HFFc6 (cell line): ENCODE results near the gene BRPF3. TPM values are rescaled to one million over a fixed set of nuclear protein-coding genes. Genes with fewer than 3 reads are reported as not detected.

Experiments used
- DNase-seq: peaks from one replicate; pipeline ENCODE4 v3.0.0-alpha.2; 2018
- H3K27ac Mint-ChIP-seq: 2 replicates; pipeline ENCODE4 v1.8.0; 2020; ENCODE audit warnings: mild to moderate bottlenecking, mixed read lengths
- H3K27me3 Mint-ChIP-seq: 2 replicates; pipeline ENCODE4 v1.8.0; 2021; ENCODE audit warnings: mild to moderate bottlenecking, moderate library complexity, mixed read lengths; ENCODE audit not compliant: insufficient read depth
- H3K36me3 Mint-ChIP-seq: 2 replicates; pipeline ENCODE4 v1.8.0; 2021; ENCODE audit warnings: low read depth, mixed read lengths
- H3K4me1 Mint-ChIP-seq: 2 replicates; pipeline ENCODE4 v1.8.0; 2020; ENCODE audit warnings: low read depth, mixed read lengths
- H3K4me3 Mint-ChIP-seq: 2 replicates; pipeline ENCODE4 v1.8.0; 2020; ENCODE audit warnings: mild to moderate bottlenecking, moderate library complexity, mixed read lengths
- H3K9me3 Mint-ChIP-seq: 2 replicates; pipeline ENCODE4 v1.8.0; 2020; ENCODE audit warnings: mild to moderate bottlenecking, mixed read lengths
- total RNA-seq, 6 experiments: library from RNA; stranded (reverse); fragmentation: NEBNext Ultra II Directional; extraction: Animal tissue kit (Norgen Biotek cat#: 25700); gene quantifications; 2 replicates in 1 of 6; 3 replicates in 5 of 6; pipeline ENCODE4 v1.2.3, GENCODE V29; 2021
- TF ChIP-seq, protein P1 (sequence below): fragments of 200-600 bp; sonication (generic); IDR thresholded peaks from 2 replicates; pipeline ENCODE4 v1.5.0; 2021; ENCODE audit warnings: antibody characterized with exemption, mild to moderate bottlenecking

BRPF3 gene
- total RNA-seq, 6 experiments from 2014 or later: 26.5 to 32.4 (median 28.9) TPM

DNA sequence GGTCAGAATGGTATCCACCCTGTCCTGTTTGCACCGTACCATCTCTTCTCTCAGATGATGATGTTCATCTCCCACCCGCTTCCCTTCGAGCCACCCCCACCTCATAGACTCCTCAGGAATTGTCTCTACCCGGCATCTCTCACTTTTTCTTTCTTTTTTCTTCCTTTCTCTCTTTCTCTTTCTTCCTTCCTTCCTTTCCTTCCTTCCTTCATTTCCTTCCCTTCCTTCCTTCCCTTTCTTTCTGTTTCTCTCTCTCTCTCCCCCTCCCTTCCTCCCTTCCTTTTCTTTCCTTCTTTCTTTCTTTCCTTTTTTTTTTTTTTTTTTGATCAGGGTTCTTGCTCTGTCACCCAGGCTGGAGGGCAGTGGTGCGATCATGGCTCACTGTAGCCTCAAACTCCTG is 45.6 kb downstream of the BRPF3 start:
- TF ChIP-seq, protein P1, sequence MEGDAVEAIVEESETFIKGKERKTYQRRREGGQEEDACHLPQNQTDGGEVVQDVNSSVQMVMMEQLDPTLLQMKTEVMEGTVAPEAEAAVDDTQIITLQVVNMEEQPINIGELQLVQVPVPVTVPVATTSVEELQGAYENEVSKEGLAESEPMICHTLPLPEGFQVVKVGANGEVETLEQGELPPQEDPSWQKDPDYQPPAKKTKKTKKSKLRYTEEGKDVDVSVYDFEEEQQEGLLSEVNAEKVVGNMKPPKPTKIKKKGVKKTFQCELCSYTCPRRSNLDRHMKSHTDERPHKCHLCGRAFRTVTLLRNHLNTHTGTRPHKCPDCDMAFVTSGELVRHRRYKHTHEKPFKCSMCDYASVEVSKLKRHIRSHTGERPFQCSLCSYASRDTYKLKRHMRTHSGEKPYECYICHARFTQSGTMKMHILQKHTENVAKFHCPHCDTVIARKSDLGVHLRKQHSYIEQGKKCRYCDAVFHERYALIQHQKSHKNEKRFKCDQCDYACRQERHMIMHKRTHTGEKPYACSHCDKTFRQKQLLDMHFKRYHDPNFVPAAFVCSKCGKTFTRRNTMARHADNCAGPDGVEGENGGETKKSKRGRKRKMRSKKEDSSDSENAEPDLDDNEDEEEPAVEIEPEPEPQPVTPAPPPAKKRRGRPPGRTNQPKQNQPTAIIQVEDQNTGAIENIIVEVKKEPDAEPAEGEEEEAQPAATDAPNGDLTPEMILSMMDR: no peak
- Mint-ChIP-seq H3K4me3 (no peak overlapping the region), H3K9me3 (no peaks in the 10 kb centered on the region), H3K27me3 (peaks cover 2% of the 10 kb centered on the region; the same call in 1 of the 2 replicates), H3K36me3 (no peaks in the 10 kb centered on the region), H3K27ac (no peak overlapping the region), H3K4me1 (peaks cover 21% of the 10 kb centered on the region)
- no peak for DNase-seq

DNA sequence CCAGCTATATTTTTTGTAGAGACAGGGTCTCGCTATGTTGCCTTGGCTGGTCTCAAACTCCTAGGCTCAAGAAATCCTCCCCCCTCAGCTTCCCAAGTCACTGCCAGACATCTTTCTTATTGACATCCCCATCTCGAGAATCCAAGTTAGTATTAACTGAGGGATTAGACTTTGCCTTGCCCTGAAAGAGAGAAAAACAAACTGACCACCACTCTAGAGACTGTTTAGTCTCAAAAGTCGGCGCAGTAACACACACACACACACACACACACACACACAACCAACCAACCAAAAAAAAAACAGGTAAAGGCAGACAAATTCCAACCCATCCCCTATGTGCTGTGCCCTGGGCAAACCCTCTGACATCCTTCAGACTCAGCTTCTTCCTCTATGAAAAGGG is 46.1 kb downstream of the BRPF3 start:
- no peak for DNase-seq
- Mint-ChIP-seq H3K36me3 (no peaks in the 10 kb centered on the region), H3K4me1 (peaks cover 25% of the 10 kb centered on the region), H3K27ac (no peak overlapping the region), H3K4me3 (no peak overlapping the region), H3K9me3 (no peaks in the 10 kb centered on the region), H3K27me3 (peaks cover 2% of the 10 kb centered on the region; the same call in 1 of the 2 replicates)
- TF ChIP-seq, protein P1: no peak

DNA sequence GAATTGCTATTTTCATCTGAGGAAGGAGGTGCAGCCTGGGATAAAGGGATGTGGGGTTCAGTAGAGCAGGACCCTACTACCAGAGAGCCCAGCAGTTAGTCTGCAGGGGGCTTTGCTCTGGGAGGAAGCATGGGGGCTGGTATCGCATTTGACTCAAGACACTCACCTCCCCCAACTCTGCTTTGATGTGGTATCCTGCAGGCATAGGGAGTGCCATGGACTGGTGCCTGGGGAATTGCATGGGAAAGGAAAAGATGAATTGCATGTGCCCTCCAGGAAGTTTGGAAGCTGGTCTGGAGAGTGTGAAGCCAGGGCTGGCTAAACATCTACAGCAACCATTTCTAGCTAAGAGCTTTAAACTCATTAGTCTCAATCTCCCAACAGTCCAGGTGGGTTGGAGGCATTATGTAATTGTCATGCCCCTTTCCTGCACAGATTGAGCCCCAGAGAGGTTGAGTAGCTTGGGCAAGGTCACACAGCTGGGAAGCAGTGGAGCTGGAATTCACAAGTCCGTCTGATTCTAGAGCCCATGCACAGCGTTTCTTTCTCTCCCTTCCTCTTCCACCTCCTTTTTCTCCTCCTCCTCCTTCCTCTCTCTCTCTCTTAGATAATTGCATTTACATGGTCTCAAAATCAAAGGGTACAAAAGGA is 47.1 kb downstream of the BRPF3 start:
- H3K36me3 Mint-ChIP-seq: no peaks in the 10 kb centered on the region
- no peak for DNase-seq
- TF ChIP-seq, protein P1: no peak
- peaks cover 36% of the 10 kb centered on the region for H3K4me1 Mint-ChIP-seq
- H3K9me3 Mint-ChIP-seq: no peaks in the 10 kb centered on the region
- no peak overlapping the region for H3K27ac Mint-ChIP-seq
- peaks cover 2% of the 10 kb centered on the region; the same call in 1 of the 2 replicates for H3K27me3 Mint-ChIP-seq
- no peak overlapping the region for H3K4me3 Mint-ChIP-seq

DNA sequence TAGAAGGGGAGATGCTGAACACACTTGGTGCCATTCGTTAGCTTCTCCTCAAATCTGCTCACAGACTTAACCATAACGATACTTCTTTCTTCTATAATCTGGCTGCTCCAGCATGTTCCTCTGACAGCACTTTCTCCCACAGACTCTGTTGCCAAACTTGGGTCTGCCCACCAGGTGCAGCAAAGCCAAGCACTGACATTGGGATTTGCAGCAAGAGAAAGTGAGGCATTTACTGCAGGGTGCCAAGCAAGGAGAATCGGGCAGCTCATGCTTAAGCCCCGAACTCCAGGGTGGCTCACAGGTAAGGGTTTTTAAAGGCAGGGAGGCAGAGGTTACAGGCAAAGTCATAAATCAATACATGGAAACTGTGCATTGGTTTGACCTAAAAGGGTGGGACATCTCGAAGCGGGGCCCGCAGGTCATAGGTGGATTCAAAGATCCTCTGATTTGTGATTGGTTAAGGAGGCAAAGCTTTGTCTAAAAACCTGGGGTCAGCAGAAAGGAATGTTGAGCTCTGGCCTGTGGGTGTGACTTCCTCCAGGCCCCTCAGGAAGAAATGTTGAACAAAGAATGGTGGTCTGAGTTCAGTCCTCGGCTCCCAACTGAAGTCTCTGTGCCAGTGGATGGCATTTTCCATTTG is 48.2 kb downstream of the BRPF3 start:
- no peak overlapping the region for H3K27ac Mint-ChIP-seq

DNA sequence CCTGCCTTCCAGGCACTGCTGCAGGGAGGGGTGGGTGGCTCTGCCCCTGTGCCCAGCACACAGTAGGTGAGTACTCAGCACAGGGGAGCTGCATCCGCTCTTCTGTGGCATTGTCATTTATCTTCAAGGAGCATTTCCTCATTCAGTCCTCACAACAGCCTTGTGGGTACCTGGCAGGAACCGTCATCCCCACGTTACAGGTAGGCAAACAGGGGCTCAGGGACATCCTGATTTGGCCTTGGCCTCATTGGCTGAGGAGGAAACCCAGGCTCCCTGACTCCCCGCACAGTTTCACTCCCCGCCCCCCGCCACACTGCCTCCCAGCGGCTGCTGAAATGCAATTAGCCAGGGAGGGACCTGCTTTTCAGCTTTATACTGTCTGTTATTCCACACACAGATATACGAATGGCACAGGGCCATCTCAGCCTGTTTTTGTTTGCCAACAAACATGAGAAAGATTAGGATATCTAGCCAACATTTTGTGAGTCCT is 49.1 kb downstream of the BRPF3 start:
- Mint-ChIP-seq H3K27ac (no peak overlapping the region), H3K36me3 (no peaks in the 10 kb centered on the region), H3K9me3 (no peaks in the 10 kb centered on the region), H3K27me3 (peaks cover 2% of the 10 kb centered on the region; the same call in 1 of the 2 replicates), H3K4me3 (no peak overlapping the region), H3K4me1 (peaks cover 55% of the 10 kb centered on the region)
- TF ChIP-seq, protein P1: no peak
- DNase-seq: no peak

More for the DNA sequence above, 48.2 kb downstream of the BRPF3 start:
- H3K36me3 Mint-ChIP-seq: no peaks in the 10 kb centered on the region
- no peaks in the 10 kb centered on the region for H3K9me3 Mint-ChIP-seq
- TF ChIP-seq, protein P1: no peak
- peaks cover 47% of the 10 kb centered on the region for H3K4me1 Mint-ChIP-seq
- no peak overlapping the region for H3K4me3 Mint-ChIP-seq
- no peak for DNase-seq
- H3K27me3 Mint-ChIP-seq: peaks cover 2% of the 10 kb centered on the region; the same call in 1 of the 2 replicates
